Colonic mucosa (tissue), 4 donors: Measurements from ENCODE around the gene ASTN1. TPM values are rescaled to one million over a fixed set of nuclear protein-coding genes. Genes with fewer than 3 reads are reported as not detected.
A peak's percentile ranks its signal among the peaks of the same experiment; 100 is the strongest.

Experiments used
- DNase-seq: peaks from one replicate; pipeline ENCODE4 v3.0.0-alpha.2; 2020
- H3K27ac ChIP-seq: fragments of 200-600 bp; one replicate; pipeline ENCODE4 v1.8.0; 2021
- H3K27me3 ChIP-seq: fragments of 200-600 bp; one replicate; pipeline ENCODE4 v1.8.0; 2021
- H3K36me3 ChIP-seq: fragments of 200-600 bp; one replicate; pipeline ENCODE4 v1.8.0; 2021
- H3K4me1 ChIP-seq: fragments of 200-600 bp; one replicate; pipeline ENCODE4 v1.8.0; 2021; ENCODE audit warnings: mild to moderate bottlenecking
- H3K4me3 ChIP-seq: fragments of 200-600 bp; one replicate; pipeline ENCODE4 v1.8.0; 2021
- H3K9ac ChIP-seq, 2 donors: one replicate each; pipeline ENCODE4 v1.7.0; 2013; ENCODE audit warnings: control low read depth in 2 of 2, low read depth in 2 of 2, low read length in 2 of 2
- H3K9me3 ChIP-seq: fragments of 200-600 bp; one replicate; pipeline ENCODE4 v1.8.0; 2021
- CTCF ChIP-seq: fragments of 200-600 bp; IDR thresholded peaks from one replicate; pipeline ENCODE4 v1.8.0; 2022; ENCODE audit warnings: antibody characterized with exemption, mild to moderate bottlenecking
- intact Hi-C: fragments of 100-400 bp; cut with DNase I; formaldehyde crosslinking; loops from one replicate; pipeline ENCODE4 v1.14.1; 2022
- total RNA-seq, 2 donors: library from RNA; stranded (reverse); fragmentation: NEBNext Ultra II Directional in 1 of 2; extraction: Animal tissue kit (Norgen Biotek cat#: 25700) in 1 of 2; gene quantifications; one replicate each; pipeline ENCODE4 v1.2.1, GENCODE V29; 2021
- donor health status: healthy.
- donor health status: DM: no; HTN: no; CAD: no.
- donor health status: DM: no; HTN: no; CAD: no.

ASTN1 gene
- total RNA-seq, 2 donors from 2014 or later = 0.15 to 0.42 TPM

- no peak for DNase-seq
- no peak overlapping the region for H3K9ac ChIP-seq
- intact Hi-C loops = no loop called here
- no peak overlapping the region for H3K27ac ChIP-seq
- peaks cover 6% of the 10 kb centered on the region for H3K27me3 ChIP-seq
- H3K4me3 ChIP-seq = no peak overlapping the region
- H3K36me3 ChIP-seq = no peaks in the 10 kb centered on the region
- H3K9me3 ChIP-seq = no peaks in the 10 kb centered on the region
- no peaks in the 10 kb centered on the region for H3K4me1 ChIP-seq
- TF ChIP-seq CTCF = peak; percentile 34
Observed at GRCh38 chr1:177185209-177185608, 20.7 kb upstream of the ASTN1 start.

- Histone ChIP-seq H3K27ac (no peak overlapping the region), H3K9me3 (no peaks in the 10 kb centered on the region), H3K36me3 (no peaks in the 10 kb centered on the region), H3K9ac (no peak overlapping the region), H3K4me3 (no peak overlapping the region), H3K4me1 (no peaks in the 10 kb centered on the region), H3K27me3 (peaks cover 6% of the 10 kb centered on the region)
- TF ChIP-seq CTCF = no peak
- intact Hi-C loops = loop anchor here (5.0 kb wide), 1 partner anchor 287 kb away; no protein-coding TSS in a partner anchor
- DNase-seq = no peak
Observed at GRCh38 chr1:177183836-177184235, 19.3 kb upstream of the ASTN1 start.

GRCh38 chr1:177181631-177182291, 17.2 kb upstream of the ASTN1 start:
- no peaks in the 10 kb centered on the region for H3K4me1 ChIP-seq
- no peak overlapping the region for H3K27ac ChIP-seq
- H3K36me3 ChIP-seq = no peaks in the 10 kb centered on the region
- TF ChIP-seq CTCF = peak; percentile 68
- no peak overlapping the region for H3K4me3 ChIP-seq
- intact Hi-C loops = loop anchor here (5.0 kb wide), 1 partner anchor 284 kb away; no protein-coding TSS in a partner anchor
- H3K27me3 ChIP-seq = peaks cover 6% of the 10 kb centered on the region
- no peak overlapping the region for H3K9ac ChIP-seq
- DNase-seq = peak; percentile 45
- no peaks in the 10 kb centered on the region for H3K9me3 ChIP-seq

GRCh38 chr1:177181280-177181630, 16.7 kb upstream of the ASTN1 start:
- H3K4me3 ChIP-seq = no peak overlapping the region
- intact Hi-C loops = loop anchor here (5.0 kb wide), 1 partner anchor 284 kb away; no protein-coding TSS in a partner anchor
- H3K27me3 ChIP-seq = peaks cover 6% of the 10 kb centered on the region
- no peak for DNase-seq
- H3K9ac ChIP-seq = no peak overlapping the region
- no peak overlapping the region for H3K27ac ChIP-seq
- no peaks in the 10 kb centered on the region for H3K9me3 ChIP-seq
- H3K36me3 ChIP-seq = no peaks in the 10 kb centered on the region
- TF ChIP-seq CTCF = no peak
- H3K4me1 ChIP-seq = no peaks in the 10 kb centered on the region

- Histone ChIP-seq H3K9me3 (no peaks in the 10 kb centered on the region), H3K9ac (no peak overlapping the region), H3K4me1 (no peaks in the 10 kb centered on the region), H3K4me3 (no peak overlapping the region), H3K27ac (no peak overlapping the region), H3K36me3 (no peaks in the 10 kb centered on the region), H3K27me3 (peaks cover 26% of the 10 kb centered on the region)
- intact Hi-C loops = no loop called here
- no peak for DNase-seq
- TF ChIP-seq CTCF = no peak
Observed at GRCh38 chr1:177174921-177175634, 10.6 kb upstream of the ASTN1 start.
